ENCODE data around the gene LTBP1. TPM values are rescaled to one million over a fixed set of nuclear protein-coding genes. Genes with fewer than 3 reads are reported as not detected.

LTBP1 gene
- total and polyA plus RNA-seq, 2 of the 13 experiments (the other 11 are each of a cell fraction or from before 2014, with no cell fraction given) = 0.12 to 0.22 TPM

DNA sequence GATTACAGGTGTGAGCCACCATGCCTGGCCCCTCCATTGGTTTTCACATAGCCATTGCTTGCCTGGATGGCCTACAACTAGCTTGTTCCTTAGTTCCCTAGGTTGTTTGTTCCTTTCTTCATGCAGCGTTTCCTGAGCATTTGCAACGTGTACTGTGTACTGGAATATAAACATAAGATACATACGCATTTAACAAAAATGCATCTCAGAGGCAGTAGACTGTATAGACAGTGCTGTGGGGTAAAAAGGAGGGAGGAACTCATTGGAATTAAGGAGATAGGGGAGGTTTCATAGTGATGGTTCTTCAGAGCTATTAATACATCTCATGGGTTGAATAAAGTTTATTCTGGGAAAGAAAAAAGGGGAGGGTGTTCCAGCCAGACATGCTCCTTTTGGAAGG is 269.2 kb downstream of the LTBP1 start:
- BruUV-seq (replicated peaks) = no TSS peak
- Histone ChIP-seq H3K27me3 (ENCODE audit: control insufficient read depth in 1 of 2, insufficient read depth in 2 of 2, low read length in 2 of 2) (peaks cover 0 to 3% of the 10 kb centered on the region in 2 experiments; a peak in 1 of 5 replicates), H4K20me1 (ENCODE audit: insufficient read depth, low read length) (no peaks in the 10 kb centered on the region), H3K79me2 (ENCODE audit: insufficient read depth, low read length) (no peaks in the 10 kb centered on the region), H3K9me3 (ENCODE audit: low read length) (no peaks in the 10 kb centered on the region), H3K27ac (ENCODE audit: extremely low read length, insufficient read depth, low read length) (no peak overlapping the region), H2AFZ (ENCODE audit: low read length) (no peak overlapping the region), H3K9ac (ENCODE audit: insufficient read depth, low read depth, low read length) (no peak overlapping the region), H3K4me3 (replicated peaks in 1 of 3; ENCODE audit: insufficient read depth in 1 of 3, low read depth in 2 of 3, low read length in 3 of 3) (no peak overlapping the region), H3K36me3 (replicated peaks in 1 of 2; ENCODE audit: control insufficient read depth in 1 of 2, insufficient read depth in 2 of 2, low read length in 2 of 2) (no peaks in the 10 kb centered on the region), H3K4me1 (ENCODE audit: insufficient read depth, low read length) (peaks cover 7% of the 10 kb centered on the region; the same call in 1 of the 2 replicates), H3K4me2 (ENCODE audit: low read depth, low read length) (no peak overlapping the region)
- ChIA-PET POLR2A (no interaction called here), CTCF (ENCODE audit: low intra/inter-chr PET ratio, low total read pairs) (no interaction called here)
- DNase-seq (ENCODE audit: low spot score) (no peak), ATAC-seq (no peak), FAIRE-seq (no peak)
- intact Hi-C loops (cut with micrococcal nuclease; ENCODE audit: unreplicated experiment) (no loop called here), in situ Hi-C loops (cut with HindIII; ENCODE audit: extremely low pct_ligation_motif_present, low pct_unique_long_range_greater_than_20kb) (no loop called here)
- no peak for TF ChIP-seq SUZ12 (IDR thresholded peaks at IDR 0.05; ENCODE audit: low read depth, low read length)
- TF ChIP-seq, protein P1, sequence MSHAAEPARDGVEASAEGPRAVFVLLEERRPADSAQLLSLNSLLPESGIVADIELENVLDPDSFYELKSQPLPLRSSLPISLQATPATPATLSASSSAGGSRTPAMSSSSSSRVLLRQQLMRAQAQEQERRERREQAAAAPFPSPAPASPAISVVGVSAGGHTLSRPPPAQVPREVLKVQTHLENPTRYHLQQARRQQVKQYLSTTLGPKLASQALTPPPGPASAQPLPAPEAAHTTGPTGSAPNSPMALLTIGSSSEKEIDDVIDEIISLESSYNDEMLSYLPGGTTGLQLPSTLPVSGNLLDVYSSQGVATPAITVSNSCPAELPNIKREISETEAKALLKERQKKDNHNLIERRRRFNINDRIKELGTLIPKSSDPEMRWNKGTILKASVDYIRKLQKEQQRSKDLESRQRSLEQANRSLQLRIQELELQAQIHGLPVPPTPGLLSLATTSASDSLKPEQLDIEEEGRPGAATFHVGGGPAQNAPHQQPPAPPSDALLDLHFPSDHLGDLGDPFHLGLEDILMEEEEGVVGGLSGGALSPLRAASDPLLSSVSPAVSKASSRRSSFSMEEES (CRISPR knock-in tag; IDR thresholded peaks at IDR 0.05) = no peak
- no peak for TF ChIP-seq ZNF577 (CRISPR knock-in tag; IDR thresholded peaks at IDR 0.05; ENCODE audit: borderline replicate concordance, low read depth)
- no peak for TF ChIP-seq CBX1 (IDR thresholded peaks at IDR 0.05; ENCODE audit: low read depth)
- TF ChIP-seq, protein P2, sequence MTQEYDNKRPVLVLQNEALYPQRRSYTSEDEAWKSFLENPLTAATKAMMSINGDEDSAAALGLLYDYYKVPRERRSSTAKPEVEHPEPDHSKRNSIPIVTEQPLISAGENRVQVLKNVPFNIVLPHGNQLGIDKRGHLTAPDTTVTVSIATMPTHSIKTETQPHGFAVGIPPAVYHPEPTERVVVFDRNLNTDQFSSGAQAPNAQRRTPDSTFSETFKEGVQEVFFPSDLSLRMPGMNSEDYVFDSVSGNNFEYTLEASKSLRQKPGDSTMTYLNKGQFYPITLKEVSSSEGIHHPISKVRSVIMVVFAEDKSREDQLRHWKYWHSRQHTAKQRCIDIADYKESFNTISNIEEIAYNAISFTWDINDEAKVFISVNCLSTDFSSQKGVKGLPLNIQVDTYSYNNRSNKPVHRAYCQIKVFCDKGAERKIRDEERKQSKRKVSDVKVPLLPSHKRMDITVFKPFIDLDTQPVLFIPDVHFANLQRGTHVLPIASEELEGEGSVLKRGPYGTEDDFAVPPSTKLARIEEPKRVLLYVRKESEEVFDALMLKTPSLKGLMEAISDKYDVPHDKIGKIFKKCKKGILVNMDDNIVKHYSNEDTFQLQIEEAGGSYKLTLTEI (CRISPR knock-in tag; conservative IDR thresholded peaks at IDR 0.05) = no peak
- TF ChIP-seq U2AF1 (optimal IDR thresholded peaks at IDR 0.05; ENCODE audit: low read depth, low read length) = no peak
- TF ChIP-seq SNRNP70 (IDR thresholded peaks at IDR 0.05; ENCODE audit: low read depth, low read length) = no peak
- TF ChIP-seq RCOR2 (CRISPR knock-in tag; IDR thresholded peaks at IDR 0.05) = no peak
- TF ChIP-seq, protein P3, sequence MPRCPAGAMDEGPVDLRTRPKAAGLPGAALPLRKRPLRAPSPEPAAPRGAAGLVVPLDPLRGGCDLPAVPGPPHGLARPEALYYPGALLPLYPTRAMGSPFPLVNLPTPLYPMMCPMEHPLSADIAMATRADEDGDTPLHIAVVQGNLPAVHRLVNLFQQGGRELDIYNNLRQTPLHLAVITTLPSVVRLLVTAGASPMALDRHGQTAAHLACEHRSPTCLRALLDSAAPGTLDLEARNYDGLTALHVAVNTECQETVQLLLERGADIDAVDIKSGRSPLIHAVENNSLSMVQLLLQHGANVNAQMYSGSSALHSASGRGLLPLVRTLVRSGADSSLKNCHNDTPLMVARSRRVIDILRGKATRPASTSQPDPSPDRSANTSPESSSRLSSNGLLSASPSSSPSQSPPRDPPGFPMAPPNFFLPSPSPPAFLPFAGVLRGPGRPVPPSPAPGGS (CRISPR knock-in tag; IDR thresholded peaks at IDR 0.05) = no peak
- no peak for TF ChIP-seq KLF16 (CRISPR knock-in tag; IDR thresholded peaks at IDR 0.05)
- WGBS (ENCODE audit: low lambda C conversion rate) = 58% methylated on average over 3 of the region's 3 CpGs

All from HepG2 (cell line).